ENCODE data around the gene ADRA2B. TPM values are rescaled to one million over a fixed set of nuclear protein-coding genes. Genes with fewer than 3 reads are reported as not detected.

ADRA2B gene
- total RNA-seq, 1 experiment from 2014 or later: not detected

DNA sequence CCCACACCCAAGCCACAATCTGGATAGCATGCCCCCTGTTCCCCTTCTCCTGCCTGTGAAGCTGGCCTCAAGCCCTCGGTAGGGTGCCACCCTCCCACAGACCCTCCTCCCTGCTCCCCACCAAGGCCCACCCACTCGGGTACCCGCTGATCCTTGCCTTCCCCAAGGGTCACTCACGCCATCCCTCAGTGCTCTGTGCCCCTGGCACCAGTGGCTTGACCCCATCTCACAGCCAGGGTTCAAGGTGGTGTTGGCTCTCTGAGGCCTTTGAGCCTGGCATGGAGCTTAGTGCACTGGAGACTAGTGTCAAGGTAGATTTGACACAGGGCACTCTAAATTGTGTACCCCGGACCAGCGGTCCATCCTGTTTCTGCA, 11.9 kb downstream of the ADRA2B start:
- Mint-ChIP-seq H3K27ac (ENCODE audit: unreplicated experiment) (no peak overlapping the region), H3K9me3 (ENCODE audit: low read depth, unreplicated experiment) (no peaks in the 10 kb centered on the region), H3K36me3 (ENCODE audit: insufficient read depth, unreplicated experiment) (no peaks in the 10 kb centered on the region), H3K4me1 (ENCODE audit: low read depth, unreplicated experiment) (no peaks in the 10 kb centered on the region), H3K27me3 (ENCODE audit: unreplicated experiment) (peaks cover 71% of the 10 kb centered on the region), H3K4me3 (ENCODE audit: low read depth, unreplicated experiment) (no peak overlapping the region)
- no TSS peak for BruUV-seq (replicated peaks)
- TF ChIP-seq, protein P1, sequence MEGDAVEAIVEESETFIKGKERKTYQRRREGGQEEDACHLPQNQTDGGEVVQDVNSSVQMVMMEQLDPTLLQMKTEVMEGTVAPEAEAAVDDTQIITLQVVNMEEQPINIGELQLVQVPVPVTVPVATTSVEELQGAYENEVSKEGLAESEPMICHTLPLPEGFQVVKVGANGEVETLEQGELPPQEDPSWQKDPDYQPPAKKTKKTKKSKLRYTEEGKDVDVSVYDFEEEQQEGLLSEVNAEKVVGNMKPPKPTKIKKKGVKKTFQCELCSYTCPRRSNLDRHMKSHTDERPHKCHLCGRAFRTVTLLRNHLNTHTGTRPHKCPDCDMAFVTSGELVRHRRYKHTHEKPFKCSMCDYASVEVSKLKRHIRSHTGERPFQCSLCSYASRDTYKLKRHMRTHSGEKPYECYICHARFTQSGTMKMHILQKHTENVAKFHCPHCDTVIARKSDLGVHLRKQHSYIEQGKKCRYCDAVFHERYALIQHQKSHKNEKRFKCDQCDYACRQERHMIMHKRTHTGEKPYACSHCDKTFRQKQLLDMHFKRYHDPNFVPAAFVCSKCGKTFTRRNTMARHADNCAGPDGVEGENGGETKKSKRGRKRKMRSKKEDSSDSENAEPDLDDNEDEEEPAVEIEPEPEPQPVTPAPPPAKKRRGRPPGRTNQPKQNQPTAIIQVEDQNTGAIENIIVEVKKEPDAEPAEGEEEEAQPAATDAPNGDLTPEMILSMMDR (IDR thresholded peaks at IDR 0.05; ENCODE audit: unreplicated experiment): no peak
- CTCF ChIA-PET: interaction anchor here (1.0 to 1.7 kb wide), 2 partner anchors 13 to 70 kb away, joined by 5 read pairs; no protein-coding TSS in a partner anchor
- no peak for DNase-seq
- intact Hi-C loops (cut with micrococcal nuclease; ENCODE audit: unreplicated experiment): no loop called here

DNA sequence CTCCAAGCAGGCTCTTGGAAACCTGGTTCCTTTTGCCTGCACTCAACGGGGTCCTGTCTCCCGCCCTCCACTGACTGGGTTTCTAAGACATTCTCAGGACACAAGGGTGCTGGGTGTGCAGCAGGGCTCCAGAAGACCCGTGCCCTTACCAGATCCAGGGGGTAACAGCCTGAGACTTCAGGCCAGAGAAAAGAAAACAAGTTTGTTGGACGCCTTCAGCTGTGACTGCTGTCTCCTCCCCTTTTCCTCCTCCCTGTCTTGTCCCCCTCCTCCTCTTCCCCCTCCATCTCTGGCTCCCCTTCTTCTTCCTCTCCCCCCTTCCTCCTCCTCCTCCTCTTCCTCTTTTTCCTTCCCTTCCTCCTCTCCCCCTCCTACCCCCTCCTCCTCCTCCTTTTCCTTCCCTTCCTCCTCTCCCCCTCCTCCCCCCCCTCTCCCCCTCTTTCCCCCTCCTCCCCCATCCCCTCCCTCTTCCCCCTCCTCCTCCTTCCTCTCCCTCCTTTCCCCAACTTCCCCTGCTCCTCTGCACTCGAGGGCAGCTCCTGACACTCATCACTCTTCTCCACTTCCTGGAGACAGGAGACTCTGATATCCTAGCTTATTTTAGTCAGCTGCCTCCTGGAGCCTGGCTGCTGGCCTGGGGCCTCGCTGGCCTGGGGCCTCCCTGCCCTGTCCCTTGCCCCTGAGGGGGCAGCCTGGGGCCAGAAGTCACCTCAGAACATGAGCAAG, 12.4 kb downstream of the ADRA2B start:
- H3K4me1 Mint-ChIP-seq (ENCODE audit: low read depth, unreplicated experiment): no peaks in the 10 kb centered on the region
- CTCF ChIA-PET: interaction anchor here (1.0 to 1.7 kb wide), 2 partner anchors 13 to 70 kb away, joined by 5 read pairs; no protein-coding TSS in a partner anchor

DNA sequence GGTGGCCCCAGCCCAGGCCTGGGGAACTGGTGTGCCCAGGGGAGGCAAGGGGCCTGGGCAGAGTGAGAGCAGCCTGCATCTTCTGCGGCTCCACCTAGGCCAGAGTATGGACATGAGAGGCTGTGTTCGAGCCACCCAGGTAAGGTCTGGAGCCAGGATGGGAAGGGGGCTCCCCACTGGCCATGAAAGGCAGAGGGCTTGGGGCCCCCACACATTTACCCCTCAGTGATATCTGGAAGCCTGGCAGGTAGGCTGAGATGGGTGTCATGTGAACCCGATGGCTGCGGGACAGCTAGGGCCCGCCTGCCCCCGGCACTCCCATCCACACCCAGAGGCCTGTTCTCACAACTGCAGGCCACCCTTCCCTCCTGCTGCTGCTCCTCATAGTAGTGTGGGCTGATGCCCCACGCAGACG, 13.2 kb downstream of the ADRA2B start:
- CTCF ChIA-PET: interaction anchor here (1.1 kb wide), 1 partner anchor 11 kb away, joined by 5 read pairs; no protein-coding TSS in a partner anchor
- peaks cover 58% of the 10 kb centered on the region for H3K27me3 Mint-ChIP-seq (ENCODE audit: unreplicated experiment)
- intact Hi-C loops (cut with micrococcal nuclease; ENCODE audit: unreplicated experiment): no loop called here
- TF ChIP-seq, protein P1 (IDR thresholded peaks at IDR 0.05; ENCODE audit: unreplicated experiment): no peak
- DNase-seq: no peak
- H3K4me3 Mint-ChIP-seq (ENCODE audit: low read depth, unreplicated experiment): no peak overlapping the region
- no peaks in the 10 kb centered on the region for H3K9me3 Mint-ChIP-seq (ENCODE audit: low read depth, unreplicated experiment)
- no peaks in the 10 kb centered on the region for H3K4me1 Mint-ChIP-seq (ENCODE audit: low read depth, unreplicated experiment)
- no TSS peak for BruUV-seq (replicated peaks)
- H3K27ac Mint-ChIP-seq (ENCODE audit: unreplicated experiment): no peak overlapping the region
- H3K36me3 Mint-ChIP-seq (ENCODE audit: insufficient read depth, unreplicated experiment): no peaks in the 10 kb centered on the region

More for the DNA sequence above, 12.4 kb downstream of the ADRA2B start:
- TF ChIP-seq, protein P1 (IDR thresholded peaks at IDR 0.05; ENCODE audit: unreplicated experiment): no peak
- intact Hi-C loops (cut with micrococcal nuclease; ENCODE audit: unreplicated experiment): no loop called here
- Mint-ChIP-seq H3K27ac (ENCODE audit: unreplicated experiment) (no peak overlapping the region), H3K9me3 (ENCODE audit: low read depth, unreplicated experiment) (no peaks in the 10 kb centered on the region), H3K27me3 (ENCODE audit: unreplicated experiment) (peaks cover 66% of the 10 kb centered on the region), H3K4me3 (ENCODE audit: low read depth, unreplicated experiment) (no peak overlapping the region), H3K36me3 (ENCODE audit: insufficient read depth, unreplicated experiment) (no peaks in the 10 kb centered on the region)
- no peak for DNase-seq
- BruUV-seq (replicated peaks): no TSS peak

DNA sequence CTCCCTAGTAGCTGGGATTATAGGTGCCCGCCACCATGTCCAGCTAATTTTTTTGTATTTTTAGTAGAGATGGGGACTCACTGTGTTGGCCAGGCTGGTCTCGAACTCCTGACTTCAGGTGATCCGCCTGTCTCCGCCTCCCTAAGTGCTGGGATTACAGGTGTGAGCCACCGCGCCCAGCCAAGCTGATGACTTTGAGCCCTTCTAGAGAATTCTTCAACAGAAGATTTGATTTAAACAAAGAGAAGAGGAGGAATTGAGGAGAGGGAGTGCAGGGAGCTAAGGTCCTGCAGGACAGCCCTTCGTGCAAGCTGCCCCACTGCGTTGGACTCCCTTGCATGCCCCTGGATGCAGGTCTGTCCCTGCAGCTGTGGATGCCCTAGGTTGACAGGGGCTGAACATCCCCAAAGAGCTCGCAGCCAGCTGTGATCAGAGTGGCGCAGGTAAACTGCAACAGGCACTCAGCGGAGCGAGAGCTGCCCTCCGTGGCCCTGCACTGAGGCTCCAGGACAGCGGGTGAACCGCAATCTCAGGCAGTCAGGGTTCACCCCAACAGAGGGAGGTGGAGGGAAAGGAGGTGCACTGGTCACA, 13.7 kb downstream of the ADRA2B start:
- H3K4me1 Mint-ChIP-seq (ENCODE audit: low read depth, unreplicated experiment): no peaks in the 10 kb centered on the region

More for the DNA sequence above, 13.7 kb downstream of the ADRA2B start:
- no peak for DNase-seq
- no peaks in the 10 kb centered on the region for H3K9me3 Mint-ChIP-seq (ENCODE audit: low read depth, unreplicated experiment)
- BruUV-seq (replicated peaks): no TSS peak
- no peaks in the 10 kb centered on the region for H3K36me3 Mint-ChIP-seq (ENCODE audit: insufficient read depth, unreplicated experiment)
- no peak overlapping the region for H3K27ac Mint-ChIP-seq (ENCODE audit: unreplicated experiment)
- no peak overlapping the region for H3K4me3 Mint-ChIP-seq (ENCODE audit: low read depth, unreplicated experiment)
- TF ChIP-seq, protein P1 (IDR thresholded peaks at IDR 0.05; ENCODE audit: unreplicated experiment): no peak
- intact Hi-C loops (cut with micrococcal nuclease; ENCODE audit: unreplicated experiment): no loop called here
- H3K27me3 Mint-ChIP-seq (ENCODE audit: unreplicated experiment): peaks cover 53% of the 10 kb centered on the region
- CTCF ChIA-PET: interaction anchor here (0.7 to 1.1 kb wide), 2 partner anchors 10 to 433 kb away, joined by 4 to 5 read pairs; no protein-coding TSS in a partner anchor

Data from Calu3 (cell line).